Measurements from ENCODE around the gene SLC25A4.

SLC25A4 gene

GRCh38 chr4:185138161-185138560, 4.9 kb upstream of the SLC25A4 start:
- no peaks in the 10 kb centered on the region for H3K36me3 ChIP-seq (ENCODE audit: control insufficient read depth in 5 of 5, insufficient read depth in 5 of 5, low read length in 5 of 5)
- H3K9ac ChIP-seq (ENCODE audit: low read length in 5 of 5) = peak overlapping the region in 1 of 5 donors; percentile 20
- no peak overlapping the region for H3K27ac ChIP-seq (ENCODE audit: low read depth, low read length)
- H3K9me3 ChIP-seq (ENCODE audit: control insufficient read depth in 5 of 5, low read length in 5 of 5) = no peaks in the 10 kb centered on the region
- peaks cover 0 to 7% (median 0%) of the 10 kb centered on the region in 5 donors for H3K27me3 ChIP-seq (ENCODE audit: control insufficient read depth in 5 of 5, insufficient read depth in 4 of 5, low read length in 5 of 5)
- H3K4me3 ChIP-seq (ENCODE audit: low read depth in 1 of 5, low read length in 5 of 5) = no peak overlapping the region
- H3K4me1 ChIP-seq (ENCODE audit: control insufficient read depth in 5 of 5, insufficient read depth in 5 of 5, low read length in 5 of 5) = peaks cover 5 to 21% (median 12%) of the 10 kb centered on the region in 5 donors

- H3K36me3 ChIP-seq (ENCODE audit: control insufficient read depth in 5 of 5, insufficient read depth in 5 of 5, low read length in 5 of 5) = no peaks in the 10 kb centered on the region
- H3K9ac ChIP-seq (ENCODE audit: low read length in 5 of 5) = no peak overlapping the region
- H3K9me3 ChIP-seq (ENCODE audit: control insufficient read depth in 5 of 5, low read length in 5 of 5) = no peaks in the 10 kb centered on the region
- H3K27me3 ChIP-seq (ENCODE audit: control insufficient read depth in 5 of 5, insufficient read depth in 4 of 5, low read length in 5 of 5) = peaks cover 0 to 7% (median 0%) of the 10 kb centered on the region in 5 donors
- peaks cover 5 to 34% (median 24%) of the 10 kb centered on the region in 5 donors for H3K4me1 ChIP-seq (ENCODE audit: control insufficient read depth in 5 of 5, insufficient read depth in 5 of 5, low read length in 5 of 5)
- no peak overlapping the region for H3K27ac ChIP-seq (ENCODE audit: low read depth, low read length)
- H3K4me3 ChIP-seq (ENCODE audit: low read depth in 1 of 5, low read length in 5 of 5) = no peak overlapping the region
These were observed 3.3 kb upstream of the SLC25A4 start for GRCh38 chr4:185139736-185140135.

- Histone ChIP-seq H3K27ac (ENCODE audit: low read depth, low read length) (no peak overlapping the region), H3K27me3 (ENCODE audit: control insufficient read depth in 5 of 5, insufficient read depth in 4 of 5, low read length in 5 of 5) (peaks cover 0 to 7% (median 0%) of the 10 kb centered on the region in 5 donors), H3K36me3 (ENCODE audit: control insufficient read depth in 5 of 5, insufficient read depth in 5 of 5, low read length in 5 of 5) (peaks cover 0 to 7% (median 4%) of the 10 kb centered on the region in 5 donors), H3K9me3 (ENCODE audit: control insufficient read depth in 5 of 5, low read length in 5 of 5) (no peaks in the 10 kb centered on the region), H3K4me3 (ENCODE audit: low read depth in 1 of 5, low read length in 5 of 5) (no peak overlapping the region), H3K4me1 (ENCODE audit: control insufficient read depth in 5 of 5, insufficient read depth in 5 of 5, low read length in 5 of 5) (peaks cover 5 to 42% (median 26%) of the 10 kb centered on the region in 5 donors), H3K9ac (ENCODE audit: low read length in 5 of 5) (no peak overlapping the region)
These were observed 1.3 kb upstream of the SLC25A4 start for GRCh38 chr4:185141777-185142176.

GRCh38 chr4:185142564-185142911, 528 bp upstream of the SLC25A4 start:
- Histone ChIP-seq H3K9ac (ENCODE audit: low read length in 5 of 5) (peak overlapping the region in 4 of 5 donors; percentile 57 to 83 (median 78)), H3K27me3 (ENCODE audit: control insufficient read depth in 5 of 5, insufficient read depth in 4 of 5, low read length in 5 of 5) (peaks cover 0 to 4% (median 0%) of the 10 kb centered on the region in 5 donors), H3K4me3 (ENCODE audit: low read depth in 1 of 5, low read length in 5 of 5) (peak overlapping the region; percentile 73 to 86 (median 81)), H3K27ac (ENCODE audit: low read depth, low read length) (peak overlapping the region; percentile 59), H3K36me3 (ENCODE audit: control insufficient read depth in 5 of 5, insufficient read depth in 5 of 5, low read length in 5 of 5) (peaks cover 0 to 7% (median 4%) of the 10 kb centered on the region in 5 donors), H3K9me3 (ENCODE audit: control insufficient read depth in 5 of 5, low read length in 5 of 5) (no peaks in the 10 kb centered on the region), H3K4me1 (ENCODE audit: control insufficient read depth in 5 of 5, insufficient read depth in 5 of 5, low read length in 5 of 5) (peaks cover 5 to 38% (median 19%) of the 10 kb centered on the region in 5 donors)

GRCh38 chr4:185143601-185143969, 519 bp downstream of the SLC25A4 start:
- H3K4me3 ChIP-seq (ENCODE audit: low read depth in 1 of 5, low read length in 5 of 5) = peak overlapping the region; percentile 64 to 86 (median 81)

GRCh38 chr4:185144601-185145240, 1.7 kb downstream of the SLC25A4 start:
- peaks cover 3 to 30% (median 15%) of the 10 kb centered on the region in 5 donors for H3K4me1 ChIP-seq (ENCODE audit: control insufficient read depth in 5 of 5, insufficient read depth in 5 of 5, low read length in 5 of 5)
- peaks cover 0 to 11% (median 4%) of the 10 kb centered on the region in 5 donors for H3K36me3 ChIP-seq (ENCODE audit: control insufficient read depth in 5 of 5, insufficient read depth in 5 of 5, low read length in 5 of 5)
- H3K9ac ChIP-seq (ENCODE audit: low read length in 5 of 5) = no peak overlapping the region
- H3K27ac ChIP-seq (ENCODE audit: low read depth, low read length) = peak overlapping the region; percentile 33
- no peaks in the 10 kb centered on the region for H3K27me3 ChIP-seq (ENCODE audit: control insufficient read depth in 5 of 5, insufficient read depth in 4 of 5, low read length in 5 of 5)
- no peak overlapping the region for H3K4me3 ChIP-seq (ENCODE audit: low read depth in 1 of 5, low read length in 5 of 5)
- H3K9me3 ChIP-seq (ENCODE audit: control insufficient read depth in 5 of 5, low read length in 5 of 5) = no peaks in the 10 kb centered on the region

More at GRCh38 chr4:185143601-185143969, 519 bp downstream of the SLC25A4 start:
- H3K4me1 ChIP-seq (ENCODE audit: control insufficient read depth in 5 of 5, insufficient read depth in 5 of 5, low read length in 5 of 5) = peaks cover 4 to 33% (median 15%) of the 10 kb centered on the region in 5 donors
- H3K27me3 ChIP-seq (ENCODE audit: control insufficient read depth in 5 of 5, insufficient read depth in 4 of 5, low read length in 5 of 5) = peaks cover 0 to 3% (median 0%) of the 10 kb centered on the region in 5 donors
- H3K36me3 ChIP-seq (ENCODE audit: control insufficient read depth in 5 of 5, insufficient read depth in 5 of 5, low read length in 5 of 5) = peaks cover 0 to 7% (median 4%) of the 10 kb centered on the region in 5 donors
- H3K27ac ChIP-seq (ENCODE audit: low read depth, low read length) = peak overlapping the region; percentile 16
- H3K9ac ChIP-seq (ENCODE audit: low read length in 5 of 5) = peak overlapping the region; percentile 4 to 70 (median 65)
- no peaks in the 10 kb centered on the region for H3K9me3 ChIP-seq (ENCODE audit: control insufficient read depth in 5 of 5, low read length in 5 of 5)

GRCh38 chr4:185145572-185145971, 2.5 kb downstream of the SLC25A4 start:
- Histone ChIP-seq H3K4me1 (ENCODE audit: control insufficient read depth in 5 of 5, insufficient read depth in 5 of 5, low read length in 5 of 5) (peaks cover 3 to 30% (median 15%) of the 10 kb centered on the region in 5 donors), H3K4me3 (ENCODE audit: low read depth in 1 of 5, low read length in 5 of 5) (no peak overlapping the region), H3K9me3 (ENCODE audit: control insufficient read depth in 5 of 5, low read length in 5 of 5) (no peaks in the 10 kb centered on the region), H3K9ac (ENCODE audit: low read length in 5 of 5) (no peak overlapping the region), H3K27ac (ENCODE audit: low read depth, low read length) (peak overlapping the region; percentile 33), H3K27me3 (ENCODE audit: control insufficient read depth in 5 of 5, insufficient read depth in 4 of 5, low read length in 5 of 5) (no peaks in the 10 kb centered on the region), H3K36me3 (ENCODE audit: control insufficient read depth in 5 of 5, insufficient read depth in 5 of 5, low read length in 5 of 5) (peaks cover 0 to 17% (median 8%) of the 10 kb centered on the region in 5 donors)

- H3K4me1 ChIP-seq (ENCODE audit: control insufficient read depth in 5 of 5, insufficient read depth in 5 of 5, low read length in 5 of 5) = peaks cover 0 to 11% (median 0%) of the 10 kb centered on the region in 5 donors
- H3K27ac ChIP-seq (ENCODE audit: low read depth, low read length) = no peak overlapping the region
- H3K9ac ChIP-seq (ENCODE audit: low read length in 5 of 5) = no peak overlapping the region
- H3K27me3 ChIP-seq (ENCODE audit: control insufficient read depth in 5 of 5, insufficient read depth in 4 of 5, low read length in 5 of 5) = no peaks in the 10 kb centered on the region
- peaks cover 4 to 30% (median 11%) of the 10 kb centered on the region in 5 donors for H3K36me3 ChIP-seq (ENCODE audit: control insufficient read depth in 5 of 5, insufficient read depth in 5 of 5, low read length in 5 of 5)
- no peaks in the 10 kb centered on the region for H3K9me3 ChIP-seq (ENCODE audit: control insufficient read depth in 5 of 5, low read length in 5 of 5)
- H3K4me3 ChIP-seq (ENCODE audit: low read depth in 1 of 5, low read length in 5 of 5) = no peak overlapping the region
These were observed 6.3 kb downstream of the SLC25A4 start for GRCh38 chr4:185149392-185149791.

- no peak overlapping the region for H3K9ac ChIP-seq (ENCODE audit: low read length in 5 of 5)
- no peaks in the 10 kb centered on the region for H3K9me3 ChIP-seq (ENCODE audit: control insufficient read depth in 5 of 5, low read length in 5 of 5)
- no peak overlapping the region for H3K27ac ChIP-seq (ENCODE audit: low read depth, low read length)
- no peaks in the 10 kb centered on the region for H3K4me1 ChIP-seq (ENCODE audit: control insufficient read depth in 5 of 5, insufficient read depth in 5 of 5, low read length in 5 of 5)
- no peaks in the 10 kb centered on the region for H3K27me3 ChIP-seq (ENCODE audit: control insufficient read depth in 5 of 5, insufficient read depth in 4 of 5, low read length in 5 of 5)
- peaks cover 4 to 28% (median 8%) of the 10 kb centered on the region in 5 donors for H3K36me3 ChIP-seq (ENCODE audit: control insufficient read depth in 5 of 5, insufficient read depth in 5 of 5, low read length in 5 of 5)
- H3K4me3 ChIP-seq (ENCODE audit: low read depth in 1 of 5, low read length in 5 of 5) = no peak overlapping the region
These were observed 8.2 kb downstream of the SLC25A4 start for GRCh38 chr4:185151296-185151695.

GRCh38 chr4:185165605-185166063, 22.6 kb downstream of the SLC25A4 start:
- Histone ChIP-seq H3K27ac (ENCODE audit: low read depth, low read length) (peak overlapping the region; percentile 7), H3K4me3 (ENCODE audit: low read depth in 1 of 5, low read length in 5 of 5) (no peak overlapping the region), H3K36me3 (ENCODE audit: control insufficient read depth in 5 of 5, insufficient read depth in 5 of 5, low read length in 5 of 5) (peaks cover 11 to 35% (median 22%) of the 10 kb centered on the region in 5 donors), H3K9ac (ENCODE audit: low read length in 5 of 5) (peak overlapping the region in 2 of 5 donors; percentile 8 to 12), H3K4me1 (ENCODE audit: control insufficient read depth in 5 of 5, insufficient read depth in 5 of 5, low read length in 5 of 5) (peaks cover 2 to 18% (median 10%) of the 10 kb centered on the region in 5 donors), H3K27me3 (ENCODE audit: control insufficient read depth in 5 of 5, insufficient read depth in 4 of 5, low read length in 5 of 5) (no peaks in the 10 kb centered on the region), H3K9me3 (ENCODE audit: control insufficient read depth in 5 of 5, low read length in 5 of 5) (no peaks in the 10 kb centered on the region)
